Activated naive CD8-positive, alpha-beta T cell treated with anti-CD3 and anti-CD28 coated beads, Interleukin-2, amount 50 U/mL, for 16 hours (primary cell): Measurements from ENCODE around the gene IL18.
"Not testable (repeated sequence)": the region's sequence is repeated elsewhere in the genome, so short reads cannot be mapped to it uniquely, and the experiment has no call there.

Experiments used
- DNase-seq: peaks from one replicate; pipeline ENCODE4 v3.0.0-alpha.2; 2020; ENCODE audit warnings: low read depth, low spot score

IL18 gene

DNA sequence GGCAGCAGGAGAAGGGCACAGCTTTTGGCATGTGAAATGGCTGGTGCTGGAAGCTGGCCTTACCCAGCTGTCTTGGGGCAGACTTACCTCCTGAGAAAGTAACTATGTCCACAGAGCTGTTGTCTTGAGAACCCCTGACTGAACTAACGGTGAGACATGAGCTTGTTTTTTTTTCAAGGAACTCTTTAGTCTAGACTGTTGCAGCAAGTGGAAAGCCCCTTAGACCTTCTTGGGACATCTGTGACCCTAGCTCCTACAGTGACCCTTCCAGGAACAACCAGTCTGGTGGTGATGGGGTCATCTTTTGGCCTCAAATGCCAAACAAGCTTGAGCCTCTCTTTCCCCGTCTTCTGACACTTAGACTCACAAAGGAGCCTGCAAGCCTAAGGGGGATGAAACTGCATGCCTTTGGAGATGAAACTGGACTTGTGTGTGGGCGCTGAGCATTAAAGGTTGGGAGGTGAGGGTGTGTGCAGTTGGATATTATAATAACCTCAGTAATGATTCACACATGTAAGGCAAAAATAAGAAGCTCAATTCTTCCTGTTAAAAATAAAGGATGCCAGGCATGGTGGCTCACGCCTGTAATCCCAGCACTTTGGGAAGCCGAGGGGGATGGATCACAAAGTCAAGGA is 41.8 kb downstream of the IL18 start:
- DNase-seq: no peak

DNA sequence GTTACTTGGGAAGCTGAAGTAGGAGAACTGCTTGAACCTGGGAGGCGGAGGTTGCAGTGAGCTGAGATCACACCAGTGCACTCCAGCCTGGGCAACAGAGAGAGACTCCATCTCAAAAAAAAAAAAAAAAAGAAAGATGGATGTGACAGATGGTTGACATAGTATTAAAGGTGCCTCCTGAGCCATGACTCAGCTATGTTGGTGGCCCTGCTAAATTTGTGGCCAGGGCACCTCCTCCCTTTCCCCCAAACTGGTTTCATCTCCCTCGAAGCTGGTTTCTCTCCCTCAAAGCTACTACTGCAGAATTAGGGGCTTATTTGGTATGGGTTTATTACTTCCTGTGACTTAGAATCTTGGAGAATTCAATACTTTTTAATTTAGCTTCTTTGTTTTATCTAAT is 45.7 kb downstream of the IL18 start:
- no peak for DNase-seq

DNA sequence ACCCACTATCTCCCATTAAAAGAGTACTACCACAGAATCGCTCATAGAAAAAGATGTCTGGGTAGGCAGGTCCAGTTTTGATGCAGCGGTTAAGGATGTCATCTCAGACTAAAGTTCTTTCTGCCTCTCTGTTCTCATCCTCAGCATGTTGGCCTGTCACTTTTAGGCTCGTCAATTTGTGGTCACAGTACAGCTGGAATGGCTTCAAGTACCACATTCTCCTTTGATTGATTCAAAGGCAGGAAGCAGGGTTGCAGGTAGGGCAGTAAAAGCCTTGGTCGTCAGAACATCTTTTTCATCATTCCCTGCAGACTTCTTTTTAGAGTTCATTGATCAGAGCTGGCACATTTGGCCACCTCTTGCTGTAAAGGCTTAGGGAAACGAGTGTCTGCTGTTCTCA is 48.5 kb downstream of the IL18 start:
- DNase-seq: no peak

DNA sequence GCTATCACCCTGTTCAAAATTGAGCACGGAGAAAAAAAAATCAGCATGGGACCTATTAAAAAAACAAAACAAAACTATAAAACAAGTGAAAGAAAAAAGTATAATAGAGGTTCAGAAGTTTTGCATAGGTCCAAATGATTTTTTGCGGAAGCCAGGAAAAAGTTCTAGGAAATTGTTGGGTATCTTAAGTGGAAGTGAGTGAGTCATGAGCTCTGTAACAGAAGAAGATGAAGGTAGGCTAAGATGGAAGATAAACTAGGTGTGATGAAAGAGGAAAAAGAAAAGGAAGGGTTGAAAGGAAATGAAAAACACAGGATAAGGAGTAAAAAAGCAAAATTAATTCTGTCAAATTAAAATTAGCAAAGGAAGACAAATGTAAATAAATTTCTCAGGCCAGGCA is 49.4 kb downstream of the IL18 start:
- no peak for DNase-seq

DNA sequence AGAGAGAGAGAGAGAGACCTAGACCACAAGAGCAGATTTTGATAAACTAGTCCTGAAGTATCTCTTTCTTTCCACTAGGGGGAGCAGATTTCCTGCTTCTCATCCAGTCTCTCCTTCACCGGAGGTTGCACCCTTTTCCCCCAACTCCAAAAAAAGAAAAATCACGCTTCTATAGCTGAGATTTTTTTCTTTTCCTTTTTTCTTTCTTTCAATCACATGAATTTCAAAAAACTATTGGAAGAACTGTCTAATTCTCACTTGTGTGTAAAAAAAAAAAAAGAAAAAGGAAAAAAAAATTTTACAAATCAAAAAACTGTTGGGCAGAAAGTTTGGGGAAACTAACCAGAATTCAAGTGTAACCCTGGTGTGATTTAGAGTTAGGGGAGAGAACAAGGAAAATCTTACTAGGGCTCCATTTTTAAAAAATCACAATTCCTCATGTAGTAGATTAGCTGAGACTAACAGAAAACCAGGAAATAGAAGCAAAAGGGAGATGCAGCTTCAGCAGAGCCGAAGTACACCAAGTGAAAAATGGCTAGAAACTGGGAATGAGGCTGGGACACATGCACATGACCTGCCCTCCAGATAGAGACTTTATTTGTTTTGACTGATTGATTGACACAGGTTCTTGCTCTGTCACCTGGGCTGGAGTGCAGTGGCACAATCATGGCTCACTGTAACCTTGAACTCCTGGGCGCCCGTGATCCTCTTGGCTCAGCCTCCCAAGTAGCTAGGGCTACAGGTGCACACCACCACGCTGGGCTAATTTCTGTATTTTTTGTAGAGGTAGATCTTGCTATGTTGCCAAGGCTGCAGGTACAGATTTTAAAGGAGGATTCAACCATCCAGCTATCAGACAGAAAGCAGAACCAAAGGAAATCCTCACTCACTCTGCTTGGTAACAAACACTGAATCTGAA is 50.1 kb downstream of the IL18 start:
- no peak for DNase-seq

DNA sequence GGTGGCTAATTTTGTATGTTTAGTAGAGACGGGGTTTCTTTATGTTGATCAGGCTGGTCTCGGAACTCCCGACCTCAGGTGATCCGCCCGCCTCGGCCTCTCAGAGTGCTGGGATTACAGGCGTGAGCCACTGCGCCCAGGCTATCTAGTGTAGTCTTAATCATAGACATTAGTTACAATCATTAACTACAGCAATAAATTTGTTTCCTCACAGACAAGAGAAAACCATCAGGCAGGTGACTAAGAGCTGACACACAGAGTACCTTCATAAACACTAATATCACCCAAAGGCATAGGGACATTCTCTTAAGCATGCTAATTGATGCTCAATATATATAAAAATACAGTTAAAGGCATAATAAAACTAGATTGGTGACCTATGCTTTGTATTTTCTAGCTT is 57.8 kb downstream of the IL18 start:
- DNase-seq: no peak

DNA sequence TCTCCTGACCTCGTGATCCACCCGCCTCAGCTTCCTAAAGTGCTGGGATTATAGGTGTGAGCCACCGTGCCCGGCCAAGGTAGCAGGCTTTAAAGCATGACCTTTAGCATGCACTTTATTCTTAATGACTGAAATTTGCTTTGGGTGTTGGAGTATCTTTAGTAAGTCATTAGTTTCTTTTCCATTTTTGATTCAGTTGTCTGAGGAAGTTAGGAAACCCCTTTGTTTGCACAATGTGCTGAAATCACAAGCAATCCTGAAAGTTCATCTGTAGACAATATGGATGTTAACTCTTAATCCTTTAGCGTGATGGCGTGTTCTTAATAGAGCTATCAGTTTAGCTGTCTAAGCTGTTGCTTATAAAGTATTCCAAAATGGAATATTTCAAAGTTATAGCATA is 60.4 kb downstream of the IL18 start:
- no peak for DNase-seq

DNA sequence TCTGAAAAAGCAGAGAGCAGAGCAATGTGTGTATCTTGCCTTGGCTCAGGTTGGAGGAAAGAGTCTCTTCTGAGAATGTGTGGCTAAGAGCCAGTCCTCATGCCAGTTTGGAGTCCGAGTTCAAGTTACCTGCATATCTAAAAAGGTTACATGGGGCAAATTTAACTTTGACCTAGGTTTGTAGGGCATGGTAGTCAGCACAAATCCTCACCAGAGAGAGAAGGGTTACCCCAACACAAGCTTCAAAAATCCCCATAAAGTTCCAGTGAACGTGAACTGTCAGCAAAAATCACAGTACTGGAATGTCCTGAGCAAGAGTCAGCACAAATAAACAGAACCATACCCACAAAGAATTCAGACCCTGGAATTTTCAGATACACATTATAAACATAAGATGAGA is 63.4 kb downstream of the IL18 start:
- no peak for DNase-seq

DNA sequence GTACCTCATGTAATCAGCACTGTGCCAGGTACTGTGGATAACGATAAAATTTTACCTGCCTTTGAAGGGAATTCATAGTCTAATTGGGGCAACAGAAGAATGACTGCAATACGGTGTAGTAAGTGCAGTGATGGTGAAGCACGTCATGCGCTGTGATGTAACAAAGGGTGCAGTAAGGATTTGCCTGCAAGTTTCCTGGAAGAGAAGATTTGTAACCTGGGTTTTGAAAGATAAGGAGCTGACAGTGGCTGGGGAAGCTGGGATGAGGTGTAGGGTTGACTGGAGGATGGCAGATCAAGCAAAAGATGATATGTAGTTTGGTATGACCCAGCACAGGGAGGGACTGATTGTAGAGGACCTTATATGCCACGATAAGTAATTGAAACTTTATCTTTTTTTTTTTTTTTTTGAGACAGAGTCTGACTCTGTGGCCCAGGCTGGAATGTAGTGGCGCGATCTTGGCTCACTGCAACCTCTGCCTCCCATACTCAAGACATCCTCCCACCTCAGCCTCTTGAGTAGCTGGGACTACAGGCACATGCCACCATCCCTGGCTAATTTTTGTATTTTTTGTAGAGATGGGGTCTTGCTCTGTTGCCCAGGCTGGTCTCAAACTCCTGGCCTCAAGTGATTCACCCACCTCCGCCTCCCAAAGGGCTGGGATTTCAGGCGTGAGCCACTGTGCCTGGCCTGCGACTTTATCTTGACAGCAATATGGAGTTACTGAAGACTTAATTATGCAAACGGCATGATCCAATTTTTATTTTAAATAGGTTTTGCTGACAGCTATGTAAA is 66.0 kb downstream of the IL18 start:
- DNase-seq: no peak

DNA sequence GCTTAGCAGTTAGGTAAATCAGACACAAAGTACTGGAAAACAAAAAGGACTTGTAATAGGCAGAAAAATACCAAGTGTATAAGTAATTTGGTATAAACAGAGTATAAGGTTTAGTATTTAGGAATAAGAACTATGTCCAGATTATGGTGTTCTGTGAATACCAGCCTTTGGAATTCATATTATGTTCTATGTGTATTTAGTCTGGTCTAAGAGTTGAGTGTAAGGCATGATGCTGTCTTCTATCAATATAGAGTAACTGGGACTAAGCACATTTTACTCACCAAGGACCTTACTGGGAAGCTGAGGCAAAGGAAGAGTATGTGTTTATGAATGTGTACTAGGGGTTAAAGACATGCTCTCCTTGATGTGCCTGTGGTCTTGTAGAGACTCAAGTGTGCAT is 67.7 kb downstream of the IL18 start:
- no peak for DNase-seq

DNA sequence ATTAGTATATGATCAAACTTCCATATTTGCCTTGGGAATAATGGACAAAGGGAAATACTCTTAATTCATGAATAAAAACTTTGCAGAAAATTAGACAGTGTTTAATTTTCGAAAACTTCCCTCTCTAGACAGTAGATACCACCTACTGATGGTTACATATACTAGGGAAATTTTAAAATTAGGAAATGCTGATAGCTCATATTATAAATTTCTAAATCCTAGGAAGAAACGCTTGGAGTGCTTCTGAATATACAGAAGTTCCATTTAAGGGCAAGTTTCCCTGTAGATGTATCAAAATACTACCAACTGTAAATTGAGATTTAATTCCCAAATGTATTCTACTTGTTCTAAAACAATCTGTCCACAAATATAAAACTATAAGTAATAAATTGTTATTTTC is 68.6 kb downstream of the IL18 start:
- not testable (repeated sequence) for DNase-seq
